GM12878 (cell line): Measurements from ENCODE around the gene SLC4A9. TPM values are rescaled to one million over a fixed set of nuclear protein-coding genes. Genes with fewer than 3 reads are reported as not detected.

Experiments
- ATAC-seq: fragments of 200-7000 bp; cut with Tn5 transposase; 3 replicates; pipeline ENCODE4 v1.9.1; 2020; ENCODE audit warnings: mild to moderate bottlenecking, moderate library complexity
- BruUV-seq: library from RNA; stranded (reverse); fragments of 400-500 nt; replicated peaks from 2 replicates; lab custom pipeline; 2021; lab: Mats Ljungman, UMichigan
- CTCF ChIA-PET: fragments of 300-600 bp; sonication (Branson Sonifier 250); formaldehyde crosslinking; extraction: SDS; loops from one replicate; lab custom pipeline; 2021; ENCODE audit warnings: inconsistent platforms; lab: Yijun Ruan, JAX
- POLR2A ChIA-PET: fragments of 350-600 bp; formaldehyde crosslinking; extraction: SDS; loops from one replicate; lab custom pipeline; 2021; ENCODE audit warnings: inconsistent platforms; lab: Charles Lee
- RAD21 ChIA-PET: fragments of 300-600 bp; sonication (Branson Sonifier 250); formaldehyde crosslinking; loops from one replicate; lab custom pipeline; 2023; ENCODE audit warnings: antibody characterized with exemption; ENCODE audit not compliant: unreplicated experiment; lab: Charles Lee
- SMC1A ChIA-PET: fragments of 300-600 bp; sonication (Branson Sonifier 250); formaldehyde crosslinking; loops from one replicate; lab custom pipeline; 2023; ENCODE audit not compliant: unreplicated experiment, uncharacterized antibody; lab: Charles Lee
- DNase-seq: peaks from one replicate; pipeline ENCODE4 v3.0.0-alpha.2; 2011; ENCODE audit warnings: low read depth, low spot score
- FAIRE-seq: peaks from 3 replicates; lab custom pipeline; 2011; peaks lifted over from hg19 to GRCh38; lab: Jason Lieb, UNC
- H2AFZ ChIP-seq: 2 replicates; pipeline ENCODE4 v1.6.0; 2011; ENCODE audit warnings: low read depth, low read length, control low read depth; ENCODE audit not compliant: control insufficient read depth
- H3K27ac ChIP-seq: 2 replicates; pipeline ENCODE4 v1.5.1; 2011; ENCODE audit warnings: control low read depth; ENCODE audit not compliant: control insufficient read depth, insufficient read depth
- H3K27me3 ChIP-seq, 2 experiments: replicated peaks in 1 of 2; 2 replicates each; pipeline versions ENCODE4 v1.6.0 to v1.6.1; 2011; ENCODE audit warnings: low read length in 1 of 2; ENCODE audit not compliant: control insufficient read depth in 2 of 2, insufficient read depth in 2 of 2
- H3K36me3 ChIP-seq, 2 experiments: 2 replicates each; pipeline ENCODE4 v1.5.1; 2011; ENCODE audit warnings: low read length in 1 of 2; ENCODE audit not compliant: control insufficient read depth in 2 of 2, insufficient read depth in 2 of 2
- H3K4me1 ChIP-seq: 2 replicates; pipeline ENCODE4 v1.6.1; 2011; ENCODE audit warnings: mild to moderate bottlenecking, low read length, moderate library complexity, mixed read lengths; ENCODE audit not compliant: control insufficient read depth, insufficient read depth
- H3K4me2 ChIP-seq: 2 replicates; pipeline ENCODE4 v1.6.0; 2011; ENCODE audit warnings: control low read depth; ENCODE audit not compliant: control insufficient read depth, insufficient read depth
- H3K4me3 ChIP-seq: fragments of 200-600 bp; sonication (generic); 2 replicates; pipeline ENCODE4 v1.5.1; 2016
- H3K79me2 ChIP-seq: 2 replicates; pipeline ENCODE4 v1.6.0; 2011; ENCODE audit warnings: low read length; ENCODE audit not compliant: control insufficient read depth, insufficient read depth
- H3K9ac ChIP-seq: 2 replicates; pipeline ENCODE4 v1.8.0; 2011; ENCODE audit warnings: low read length, control low read depth, mixed read lengths; ENCODE audit not compliant: control insufficient read depth, insufficient read depth
- H3K9me3 ChIP-seq: replicated peaks from 3 replicates; pipeline ENCODE4 v1.5.1; 2011; ENCODE audit warnings: mild to moderate bottlenecking, low read length; ENCODE audit not compliant: control insufficient read depth, insufficient read depth
- H4K20me1 ChIP-seq: 2 replicates; pipeline ENCODE4 v1.6.0; 2011; ENCODE audit not compliant: control insufficient read depth, insufficient read depth
- CHD4 ChIP-seq: fragments of 200-600 bp; sonication (generic); IDR thresholded peaks from 2 replicates; pipeline ENCODE4 v1.6.1; 2016; ENCODE audit warnings: mild to moderate bottlenecking
- ESRRA ChIP-seq: IDR thresholded peaks from 2 replicates; pipeline ENCODE4 v1.6.1; 2012; ENCODE audit warnings: mild to moderate bottlenecking, low read length, improper control_type of control experiment
- ETV6 ChIP-seq, 2 experiments: fragments of 450-650 bp in 1 of 2; IDR thresholded peaks in 1 of 2; conservative IDR thresholded peaks in 1 of 2; 2 replicates each; pipeline ENCODE4 v1.6.1; 2014; ENCODE audit warnings: antibody characterized with exemption in 1 of 2, borderline replicate concordance in 1 of 2, low read depth in 1 of 2, mild to moderate bottlenecking in 1 of 2, moderate library complexity in 1 of 2
- FOXK2 ChIP-seq: fragments of 450-650 bp; IDR thresholded peaks from 2 replicates; pipeline ENCODE4 v1.6.1; 2017; ENCODE audit warnings: mild to moderate bottlenecking, moderate library complexity
- FOXM1 ChIP-seq: IDR thresholded peaks from 2 replicates; pipeline ENCODE4 v1.6.1; 2012; ENCODE audit warnings: low read depth, mild to moderate bottlenecking, inconsistent platforms, low read length, moderate library complexity
- IRF5 ChIP-seq: fragments of 450-650 bp; IDR thresholded peaks from 2 replicates; pipeline ENCODE4 v1.6.1; 2017; ENCODE audit warnings: borderline replicate concordance
- MEF2A ChIP-seq: IDR thresholded peaks from 2 replicates; pipeline ENCODE4 v1.6.1; 2011; ENCODE audit warnings: low read depth, mild to moderate bottlenecking, low read length, moderate library complexity; ENCODE audit not compliant: insufficient read depth
- NR2F1 ChIP-seq: fragments of 450-650 bp; conservative IDR thresholded peaks from 2 replicates; pipeline ENCODE4 v1.6.1; 2017; ENCODE audit warnings: mild to moderate bottlenecking
- PRDM15 ChIP-seq: fragments of 450-650 bp; formaldehyde crosslinking; IDR thresholded peaks from 2 replicates; pipeline ENCODE4 v1.4.0; 2020; ENCODE audit warnings: mild to moderate bottlenecking, moderate library complexity
- SIX5 ChIP-seq: IDR thresholded peaks from 2 replicates; pipeline ENCODE4 v1.6.1; 2011; ENCODE audit warnings: mild to moderate bottlenecking, low read depth, low read length, moderate library complexity; ENCODE audit not compliant: severe bottlenecking
- ZZZ3 ChIP-seq: IDR thresholded peaks from 2 replicates; pipeline ENCODE4 v1.6.1; 2011; ENCODE audit warnings: low read depth; ENCODE audit not compliant: control insufficient read depth, insufficient read length
- WGBS: methylation state at CpG from one replicate; pipeline ENCODE4 v1.1.6; 2016; ENCODE audit warnings: low lambda C conversion rate; ENCODE audit not compliant: insufficient replicate concordance, insufficient coverage; ENCODE audit errors: missing lambda C conversion rate; 5-methylcytosine and 5-hydroxymethylcytosine counted together
- in situ Hi-C: fragments of 300-500 bp; cut with MboI; formaldehyde crosslinking; loops from 9 replicates; pipeline ENCODE4 v1.14.3; 2018; ENCODE audit warnings: mixed read lengths
- intact Hi-C: fragments of 100-400 bp; cut with micrococcal nuclease; formaldehyde crosslinking; loops from one replicate; pipeline ENCODE4 v1.14.2; 2022; ENCODE audit not compliant: unreplicated experiment
- polyA plus RNA-seq, 11 experiments: library from polyadenylated mRNA; depleted of rRNA in 4 of 11; unstranded in 6 of 11; stranded (reverse) in 5 of 11; fragments of >200 nt; fragmentation: Nextera tagmentation in 4 of 11; fragmentation: Illumina TruSeq in 1 of 11; extraction: Ambion mirVana in 4 of 11; extraction: Trizol in 1 of 11; gene quantifications; 1 replicate in 1 of 11; 2 replicates in 10 of 11; pipeline versions ENCODE4 v1.2.1 to v1.2.3, GENCODE V29; 2011 to 2016; ENCODE audit warnings: inconsistent platforms in 2 of 11, missing spikeins in 2 of 11, low read depth in 1 of 11
- total RNA-seq, 4 experiments: library from RNA; depleted of rRNA in 3 of 4; stranded (reverse); fragments of >200 nt in 3 of 4; fragmentation: Illumina TruSeq in 1 of 4; extraction: Trizol in 1 of 4; gene quantifications; 2 replicates each; pipeline versions ENCODE4 v1.2.1 to v1.2.3, GENCODE V29; 2013 to 2021

Gene SLC4A9
- total and polyA plus RNA-seq, 10 of the 15 experiments (the other 5 are each of a cell fraction or from before 2014, with no cell fraction given): 0.03 to 0.05 (median 0.05) TPM; not detected in 7

- CTCF ChIA-PET: interaction anchor here (0.9 to 4.4 kb wide), 7 partner anchors 9 to 361 kb away, joined by 3 to 28 read pairs (median 14); partner anchors contain the start of gene HBEGF
- DNase-seq: no peak
- H3K27me3 ChIP-seq: no peaks in the 10 kb centered on the region
- no peak overlapping the region for H3K27ac ChIP-seq
- no peak overlapping the region for H3K9ac ChIP-seq
- SMC1A ChIA-PET: interaction anchor here (2.8 kb wide), 1 partner anchor 116 kb away, joined by 20 read pairs; no protein-coding TSS in a partner anchor
- no peaks in the 10 kb centered on the region for H3K36me3 ChIP-seq
- H3K4me3 ChIP-seq: no peak overlapping the region
- H3K79me2 ChIP-seq: no peaks in the 10 kb centered on the region
- TF ChIP-seq PRDM15 (CRISPR knock-in tag): no peak
- TF ChIP-seq SIX5: no peak
- no peak for TF ChIP-seq ESRRA
- TF ChIP-seq IRF5: no peak
- no peak for TF ChIP-seq NR2F1
- TF ChIP-seq FOXM1: no peak
- TF ChIP-seq CHD4: no peak
- TF ChIP-seq MEF2A: no peak
- no peak for TF ChIP-seq ETV6 (conservative IDR thresholded peaks at IDR 0.05 in 1 of 2, IDR thresholded peaks at IDR 0.05 in 1 of 2; ENCODE audit: borderline replicate concordance in 1 of 2, low read depth in 1 of 2)
- no peak for TF ChIP-seq ZZZ3
- TF ChIP-seq FOXK2: no peak
- no TSS peak for BruUV-seq
- no peaks in the 10 kb centered on the region for H3K9me3 ChIP-seq
- 31% methylated on average over 7 of the region's 7 CpGs for WGBS
- in situ Hi-C loops (loop anchor here (5.0 kb wide), 2 partner anchors 119 to 356 kb away; no protein-coding TSS in a partner anchor), intact Hi-C loops (no loop called here)
- H3K4me1 ChIP-seq: peaks cover 11% of the 10 kb centered on the region
- no peak for ATAC-seq
- POLR2A ChIA-PET: no interaction called here
- no peak for FAIRE-seq
- RAD21 ChIA-PET: interaction anchor here (0.6 to 1.2 kb wide), 3 partner anchors 9 to 363 kb away, joined by 3 read pairs; no protein-coding TSS in a partner anchor
- H2AFZ ChIP-seq: no peak overlapping the region
- no peaks in the 10 kb centered on the region for H4K20me1 ChIP-seq
- H3K4me2 ChIP-seq: no peak overlapping the region
Measured at GRCh38 chr5:140360681-140361479, 886 bp downstream of the SLC4A9 start.
